ENCODE data around the gene ENPP3.

Gene ENPP3

DNA sequence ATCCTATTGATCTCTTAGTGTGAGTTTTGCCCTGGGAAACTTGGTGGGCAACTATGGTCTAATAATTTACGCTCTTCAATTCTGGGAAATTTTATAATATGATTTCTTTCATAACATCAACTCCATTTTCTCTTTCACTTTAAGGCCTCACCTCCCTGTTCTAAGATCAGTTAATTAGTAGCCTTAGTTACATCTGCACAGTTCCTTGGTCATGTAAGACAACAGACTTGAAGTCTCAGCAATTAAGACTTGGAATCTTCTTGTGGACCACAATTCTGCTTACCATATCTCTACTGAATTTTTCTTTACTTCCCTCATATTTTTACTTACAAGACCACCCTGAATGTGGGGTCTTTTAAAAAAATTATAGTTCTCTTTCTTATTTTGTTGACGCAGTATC is 8.7 kb downstream of the ENPP3 start:
- Histone ChIP-seq H3K36me3 (ENCODE audit: insufficient read depth, low read length) (no peaks in the 10 kb centered on the region), H3K27me3 (ENCODE audit: insufficient read depth, low read length, poor library complexity) (peaks cover 8% of the 10 kb centered on the region), H4K20me1 (ENCODE audit: insufficient read depth, low read length) (no peaks in the 10 kb centered on the region), H3K4me1 (ENCODE audit: insufficient read depth, low read length) (no peaks in the 10 kb centered on the region), H3K9me3 (ENCODE audit: insufficient read depth, low read length, severe bottlenecking) (no peaks in the 10 kb centered on the region), H2AFZ (ENCODE audit: low read depth, low read length) (no peak overlapping the region), H3K4me3 (ENCODE audit: low read depth in 1 of 2, low read length in 2 of 2) (no peak overlapping the region), H3K79me2 (ENCODE audit: insufficient read depth, low read length) (no peaks in the 10 kb centered on the region), H3K27ac (ENCODE audit: low read length) (no peak overlapping the region), H3K4me2 (ENCODE audit: insufficient read depth, low read length) (no peak overlapping the region), H3K9ac (ENCODE audit: low read depth, low read length) (no peak overlapping the region)
- no peak for DNase-seq
- TF ChIP-seq, protein P1, sequence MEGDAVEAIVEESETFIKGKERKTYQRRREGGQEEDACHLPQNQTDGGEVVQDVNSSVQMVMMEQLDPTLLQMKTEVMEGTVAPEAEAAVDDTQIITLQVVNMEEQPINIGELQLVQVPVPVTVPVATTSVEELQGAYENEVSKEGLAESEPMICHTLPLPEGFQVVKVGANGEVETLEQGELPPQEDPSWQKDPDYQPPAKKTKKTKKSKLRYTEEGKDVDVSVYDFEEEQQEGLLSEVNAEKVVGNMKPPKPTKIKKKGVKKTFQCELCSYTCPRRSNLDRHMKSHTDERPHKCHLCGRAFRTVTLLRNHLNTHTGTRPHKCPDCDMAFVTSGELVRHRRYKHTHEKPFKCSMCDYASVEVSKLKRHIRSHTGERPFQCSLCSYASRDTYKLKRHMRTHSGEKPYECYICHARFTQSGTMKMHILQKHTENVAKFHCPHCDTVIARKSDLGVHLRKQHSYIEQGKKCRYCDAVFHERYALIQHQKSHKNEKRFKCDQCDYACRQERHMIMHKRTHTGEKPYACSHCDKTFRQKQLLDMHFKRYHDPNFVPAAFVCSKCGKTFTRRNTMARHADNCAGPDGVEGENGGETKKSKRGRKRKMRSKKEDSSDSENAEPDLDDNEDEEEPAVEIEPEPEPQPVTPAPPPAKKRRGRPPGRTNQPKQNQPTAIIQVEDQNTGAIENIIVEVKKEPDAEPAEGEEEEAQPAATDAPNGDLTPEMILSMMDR (IDR thresholded peaks at IDR 0.05; ENCODE audit: borderline replicate concordance, extremely low read depth, low read length, poor library complexity, severe bottlenecking) = no peak
- TF ChIP-seq EZH2 (IDR thresholded peaks at IDR 0.05; ENCODE audit: borderline replicate concordance, low read depth, low read length, severe bottlenecking) = no peak
- ATAC-seq (ENCODE audit: insufficient read depth, low read depth) = no peak

DNA sequence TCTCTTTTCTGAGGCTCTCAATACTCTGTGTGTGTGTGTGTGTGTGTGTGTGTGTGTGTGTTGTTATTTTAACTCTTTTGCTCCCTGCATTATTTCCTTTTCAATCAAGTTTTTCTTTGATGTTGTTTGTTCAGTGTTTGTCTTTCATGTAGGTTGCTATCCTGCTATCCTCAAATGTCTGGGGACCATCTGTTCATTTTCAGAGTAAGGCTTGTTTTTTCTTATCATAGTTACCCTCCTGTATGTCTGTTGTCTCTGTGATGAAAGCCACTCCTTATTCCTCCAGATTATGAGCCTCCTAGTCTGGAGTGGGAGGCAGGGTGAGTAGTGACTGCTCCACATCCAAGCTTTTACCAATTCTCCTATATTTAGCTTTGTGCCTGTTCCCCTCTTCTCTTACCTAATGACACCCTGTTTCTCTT is 9.2 kb downstream of the ENPP3 start:
- no peak for DNase-seq
- H3K4me3 ChIP-seq (ENCODE audit: low read depth in 1 of 2, low read length in 2 of 2) = no peak overlapping the region
- H3K27me3 ChIP-seq (ENCODE audit: insufficient read depth, low read length, poor library complexity) = peaks cover 8% of the 10 kb centered on the region
- no peak overlapping the region for H3K27ac ChIP-seq (ENCODE audit: low read length)
- ATAC-seq (ENCODE audit: insufficient read depth, low read depth) = no peak
- H3K36me3 ChIP-seq (ENCODE audit: insufficient read depth, low read length) = no peaks in the 10 kb centered on the region
- H3K4me1 ChIP-seq (ENCODE audit: insufficient read depth, low read length) = no peaks in the 10 kb centered on the region
- no peak overlapping the region for H3K4me2 ChIP-seq (ENCODE audit: insufficient read depth, low read length)
- no peaks in the 10 kb centered on the region for H3K9me3 ChIP-seq (ENCODE audit: insufficient read depth, low read length, severe bottlenecking)
- H3K79me2 ChIP-seq (ENCODE audit: insufficient read depth, low read length) = no peaks in the 10 kb centered on the region
- H3K9ac ChIP-seq (ENCODE audit: low read depth, low read length) = no peak overlapping the region
- no peaks in the 10 kb centered on the region for H4K20me1 ChIP-seq (ENCODE audit: insufficient read depth, low read length)
- TF ChIP-seq, protein P1 (IDR thresholded peaks at IDR 0.05; ENCODE audit: borderline replicate concordance, extremely low read depth, low read length, poor library complexity, severe bottlenecking) = no peak
- TF ChIP-seq EZH2 (IDR thresholded peaks at IDR 0.05; ENCODE audit: borderline replicate concordance, low read depth, low read length, severe bottlenecking) = no peak
- H2AFZ ChIP-seq (ENCODE audit: low read depth, low read length) = no peak overlapping the region

DNA sequence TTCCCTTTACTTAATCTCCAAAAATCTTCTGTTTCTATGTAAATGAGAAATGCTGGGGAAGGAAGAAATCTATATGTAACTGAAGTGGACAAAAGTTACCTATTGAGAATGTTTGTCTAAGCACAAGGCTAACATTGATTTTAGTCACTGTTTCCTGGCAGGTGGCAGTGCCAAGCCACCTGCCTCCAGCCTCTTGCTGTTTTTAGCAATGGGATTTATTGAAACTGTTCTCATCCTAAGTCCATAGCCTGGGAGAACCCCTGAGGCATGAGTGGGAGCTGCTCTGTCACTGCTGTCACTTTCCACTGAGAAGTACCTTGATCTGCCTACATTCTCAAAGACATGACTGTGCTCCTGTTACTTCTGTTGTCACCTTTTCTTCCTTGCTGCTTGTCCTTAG is 14.7 kb downstream of the ENPP3 start:
- Histone ChIP-seq H3K27me3 (ENCODE audit: insufficient read depth, low read length, poor library complexity) (peaks cover 2% of the 10 kb centered on the region), H3K79me2 (ENCODE audit: insufficient read depth, low read length) (no peaks in the 10 kb centered on the region), H3K4me1 (ENCODE audit: insufficient read depth, low read length) (no peaks in the 10 kb centered on the region), H4K20me1 (ENCODE audit: insufficient read depth, low read length) (no peaks in the 10 kb centered on the region), H3K36me3 (ENCODE audit: insufficient read depth, low read length) (no peaks in the 10 kb centered on the region), H3K9me3 (ENCODE audit: insufficient read depth, low read length, severe bottlenecking) (no peaks in the 10 kb centered on the region), H3K27ac (ENCODE audit: low read length) (no peak overlapping the region), H3K4me3 (ENCODE audit: low read depth in 1 of 2, low read length in 2 of 2) (no peak overlapping the region), H3K4me2 (ENCODE audit: insufficient read depth, low read length) (no peak overlapping the region), H2AFZ (ENCODE audit: low read depth, low read length) (no peak overlapping the region), H3K9ac (ENCODE audit: low read depth, low read length) (no peak overlapping the region)
- ATAC-seq (ENCODE audit: insufficient read depth, low read depth) = no peak
- TF ChIP-seq, protein P1 (IDR thresholded peaks at IDR 0.05; ENCODE audit: borderline replicate concordance, extremely low read depth, low read length, poor library complexity, severe bottlenecking) = no peak
- no peak for TF ChIP-seq EZH2 (IDR thresholded peaks at IDR 0.05; ENCODE audit: borderline replicate concordance, low read depth, low read length, severe bottlenecking)
- DNase-seq = no peak

DNA sequence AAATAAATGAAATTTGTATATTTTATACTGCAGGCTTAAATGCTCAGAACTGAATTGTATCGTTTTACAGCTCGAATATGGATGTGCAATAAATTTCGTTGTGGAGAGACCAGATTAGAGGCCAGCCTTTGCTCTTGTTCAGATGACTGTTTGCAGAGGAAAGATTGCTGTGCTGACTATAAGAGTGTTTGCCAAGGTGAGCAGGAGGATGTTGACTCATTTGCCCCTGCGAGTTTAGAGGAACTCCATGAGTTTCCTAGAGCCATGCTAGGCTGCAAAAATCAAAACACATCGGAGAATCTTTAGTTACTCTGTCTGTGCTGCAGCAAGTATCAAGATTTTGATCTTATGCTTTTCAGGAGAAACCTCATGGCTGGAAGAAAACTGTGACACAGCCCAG is 15.4 kb downstream of the ENPP3 start:
- Histone ChIP-seq H3K27me3 (ENCODE audit: insufficient read depth, low read length, poor library complexity) (peaks cover 2% of the 10 kb centered on the region), H3K9me3 (ENCODE audit: insufficient read depth, low read length, severe bottlenecking) (no peaks in the 10 kb centered on the region), H3K9ac (ENCODE audit: low read depth, low read length) (no peak overlapping the region), H4K20me1 (ENCODE audit: insufficient read depth, low read length) (no peaks in the 10 kb centered on the region), H3K79me2 (ENCODE audit: insufficient read depth, low read length) (no peaks in the 10 kb centered on the region), H3K4me2 (ENCODE audit: insufficient read depth, low read length) (no peak overlapping the region), H3K4me3 (ENCODE audit: low read depth in 1 of 2, low read length in 2 of 2) (no peak overlapping the region), H3K27ac (ENCODE audit: low read length) (no peak overlapping the region), H2AFZ (ENCODE audit: low read depth, low read length) (no peak overlapping the region), H3K4me1 (ENCODE audit: insufficient read depth, low read length) (no peaks in the 10 kb centered on the region), H3K36me3 (ENCODE audit: insufficient read depth, low read length) (no peaks in the 10 kb centered on the region)
- no peak for ATAC-seq (ENCODE audit: insufficient read depth, low read depth)
- TF ChIP-seq EZH2 (IDR thresholded peaks at IDR 0.05; ENCODE audit: borderline replicate concordance, low read depth, low read length, severe bottlenecking) = no peak
- TF ChIP-seq, protein P1 (IDR thresholded peaks at IDR 0.05; ENCODE audit: borderline replicate concordance, extremely low read depth, low read length, poor library complexity, severe bottlenecking) = no peak
- no peak for DNase-seq

All from DND-41 (cell line).